Fibroblast of skin of abdomen (primary cell): ENCODE results near the gene SLC2A1.

Source experiments
- DNase-seq: peaks from one replicate; pipeline ENCODE4 v3.0.0-alpha.2; 2013

Gene SLC2A1

GRCh38 chr1:42979896-42980800 lies 21.5 kb upstream of the SLC2A1 start:
- DNase-seq: no peak

DNA sequence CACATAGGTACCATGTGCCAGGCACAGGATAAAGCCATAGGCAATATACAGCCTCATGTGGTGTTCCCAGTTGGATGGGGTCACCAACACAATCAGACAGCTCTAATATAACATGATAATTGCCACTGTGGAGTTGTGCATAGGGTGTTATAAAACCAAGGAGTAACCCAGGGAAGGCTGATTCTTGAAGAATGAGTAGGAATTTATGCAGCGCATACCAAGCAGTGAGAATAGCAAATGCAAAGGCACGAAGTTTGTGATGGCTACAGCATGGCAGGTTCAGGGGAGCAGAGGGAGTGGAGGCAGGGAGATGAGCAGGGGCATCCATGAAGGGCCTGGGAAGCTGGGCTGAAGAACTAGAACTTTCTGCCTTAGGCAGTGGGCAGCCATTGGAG lies 20.4 kb upstream of the SLC2A1 start:
- no peak for DNase-seq

DNA sequence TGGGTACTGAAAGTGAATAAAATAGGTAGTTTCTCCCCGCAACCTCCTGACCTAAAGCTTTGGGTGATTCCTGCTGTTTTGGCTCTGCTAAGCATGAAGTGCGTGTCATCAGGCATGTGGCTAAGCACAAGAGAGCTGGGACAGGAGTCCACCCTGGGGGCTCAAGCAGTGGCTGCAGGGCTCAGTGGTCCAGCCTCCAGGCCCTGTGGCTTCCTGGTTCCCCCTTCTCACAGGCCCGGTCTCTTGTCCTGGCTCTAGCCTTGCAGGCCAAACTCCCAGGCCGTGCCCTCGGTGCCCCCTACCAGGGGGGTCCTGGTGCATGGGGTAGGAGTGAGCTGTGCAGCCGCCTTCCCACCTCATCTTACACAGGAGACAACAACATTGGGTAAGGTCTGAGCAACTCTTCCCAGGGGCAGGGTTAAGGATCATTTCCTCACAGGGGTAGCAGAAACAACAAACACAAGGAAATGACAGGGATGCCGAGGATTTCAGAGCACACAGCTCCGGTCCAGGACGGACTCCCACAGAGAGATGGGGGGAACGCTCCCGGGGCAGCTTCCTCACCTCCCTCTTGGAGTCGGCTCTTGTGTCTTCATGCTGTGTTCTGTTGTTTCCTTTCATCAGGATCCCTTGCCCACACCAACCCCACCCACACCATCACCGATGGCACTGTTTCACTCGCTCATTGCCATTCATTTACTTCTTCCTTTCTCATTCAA lies 19.8 kb upstream of the SLC2A1 start:
- no peak for DNase-seq

- no peak for DNase-seq
These were observed 19.0 kb upstream of the SLC2A1 start for GRCh38 chr1:42977653-42978052.

DNA sequence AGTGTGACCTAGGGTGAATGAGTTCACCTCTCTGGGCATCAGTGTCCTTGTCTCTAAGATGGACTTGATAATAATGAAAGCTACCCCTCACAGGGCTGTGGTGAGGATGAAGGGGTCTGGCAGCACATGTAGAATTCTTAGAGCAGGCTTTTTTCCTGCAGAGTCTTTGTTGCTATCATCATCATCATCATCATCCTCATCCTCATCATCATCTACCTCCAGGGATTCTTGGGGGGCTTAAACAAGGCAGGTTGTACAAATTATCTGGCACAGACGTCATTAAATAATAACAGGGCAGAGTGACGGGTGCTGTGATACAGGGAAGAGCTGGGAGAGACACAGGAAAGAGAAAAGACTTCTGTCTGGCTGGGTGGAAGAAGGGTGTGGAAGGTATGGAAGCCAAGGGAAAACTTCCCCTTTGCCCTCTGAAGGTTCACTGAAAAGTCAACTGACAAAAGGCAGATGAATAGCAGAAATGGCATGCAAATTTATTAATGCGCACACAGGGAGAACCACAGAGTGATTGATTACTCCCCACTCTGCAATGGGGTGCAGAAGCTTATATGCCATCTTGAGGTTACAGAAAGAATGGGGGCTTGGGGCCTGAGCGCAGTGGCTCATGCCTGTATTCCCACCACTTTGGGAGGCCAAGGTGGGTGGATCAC lies 17.0 kb upstream of the SLC2A1 start:
- DNase-seq: peak; percentile 37

DNA sequence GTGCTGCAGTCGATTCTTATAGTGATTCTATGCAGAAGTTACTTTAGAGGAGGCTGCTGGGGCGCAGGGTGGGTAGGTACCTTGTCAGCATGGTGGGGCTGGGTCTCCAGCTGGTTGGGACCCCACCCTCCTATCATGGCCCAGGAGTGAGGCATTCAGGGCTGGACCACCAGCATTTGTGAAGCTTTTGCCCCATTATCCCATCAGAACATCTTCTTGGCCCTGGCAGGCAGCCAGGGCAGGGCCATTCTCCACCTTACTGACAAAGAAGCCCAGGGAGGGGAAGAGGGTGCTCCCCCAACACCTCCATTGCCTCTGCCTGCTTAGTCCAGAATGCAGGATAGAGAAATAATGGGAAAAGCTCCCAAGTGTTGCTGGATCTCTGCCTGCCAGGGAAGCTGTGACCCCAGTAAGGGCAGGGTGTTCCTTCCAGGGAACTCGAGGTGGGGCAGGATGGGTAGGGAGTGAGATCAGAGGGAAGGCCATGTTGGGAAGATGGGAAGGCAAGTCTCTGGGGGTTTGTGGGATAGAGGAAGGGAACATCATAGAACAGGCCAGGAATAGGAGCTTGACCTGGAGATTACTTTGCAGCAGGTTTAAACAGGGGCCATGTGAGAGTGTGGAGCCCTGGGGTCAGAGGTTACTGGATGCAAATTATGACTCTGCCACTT lies 16.2 kb upstream of the SLC2A1 start:
- DNase-seq: no peak

DNA sequence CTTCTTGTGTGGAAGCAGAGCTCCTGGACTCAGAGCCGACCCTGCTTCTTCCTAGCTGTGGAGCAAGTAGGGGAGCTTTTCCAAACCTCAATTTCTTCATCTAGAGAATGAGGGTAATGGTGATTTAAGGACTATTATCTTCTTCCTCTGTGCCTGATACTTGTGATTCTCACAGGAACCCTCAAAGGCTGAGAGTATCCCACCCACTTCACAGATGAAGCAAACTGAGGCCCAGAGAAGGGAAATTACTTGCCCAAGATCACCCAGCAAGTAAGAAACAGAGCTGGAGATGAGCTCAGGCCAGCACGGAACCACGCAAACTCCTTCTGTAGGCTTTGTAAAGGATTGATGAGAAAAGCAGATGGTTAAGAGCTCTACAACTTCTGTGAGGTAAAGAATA lies 15.1 kb upstream of the SLC2A1 start:
- DNase-seq: no peak

- no peak for DNase-seq
These were observed 14.6 kb upstream of the SLC2A1 start for GRCh38 chr1:42973286-42973685.

DNA sequence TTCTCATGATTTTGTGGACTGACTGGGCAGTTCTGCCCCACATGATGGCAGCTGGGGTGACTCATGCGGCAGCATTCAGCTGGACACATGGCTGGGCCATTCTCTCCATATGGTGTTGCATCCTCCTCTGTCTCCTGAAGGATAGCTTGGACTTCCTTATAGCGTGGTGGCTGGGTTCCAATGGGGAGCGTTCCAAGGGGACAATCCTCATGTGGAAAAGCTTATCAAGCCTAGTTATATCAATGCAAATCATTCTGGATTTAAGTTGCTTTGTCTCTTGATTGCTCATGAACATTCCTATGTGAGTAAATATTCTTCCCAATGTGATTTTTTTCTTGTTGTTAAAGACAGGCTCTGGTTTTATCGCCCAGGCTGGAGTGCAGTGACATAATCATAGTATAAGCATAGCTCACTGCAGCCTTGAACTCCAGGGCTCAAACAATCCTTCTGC lies 13.2 kb upstream of the SLC2A1 start:
- peak; percentile 90 for DNase-seq

GRCh38 chr1:42970143-42970542 lies 11.5 kb upstream of the SLC2A1 start:
- no peak for DNase-seq

- no peak for DNase-seq
These were observed 10.0 kb upstream of the SLC2A1 start for GRCh38 chr1:42968654-42969053.

- peak; percentile 94 for DNase-seq
These were observed 8.3 kb upstream of the SLC2A1 start for GRCh38 chr1:42966688-42967612.

GRCh38 chr1:42965378-42965777 lies 6.7 kb upstream of the SLC2A1 start:
- DNase-seq: no peak

GRCh38 chr1:42964044-42964812 lies 5.6 kb upstream of the SLC2A1 start:
- no peak for DNase-seq

DNA sequence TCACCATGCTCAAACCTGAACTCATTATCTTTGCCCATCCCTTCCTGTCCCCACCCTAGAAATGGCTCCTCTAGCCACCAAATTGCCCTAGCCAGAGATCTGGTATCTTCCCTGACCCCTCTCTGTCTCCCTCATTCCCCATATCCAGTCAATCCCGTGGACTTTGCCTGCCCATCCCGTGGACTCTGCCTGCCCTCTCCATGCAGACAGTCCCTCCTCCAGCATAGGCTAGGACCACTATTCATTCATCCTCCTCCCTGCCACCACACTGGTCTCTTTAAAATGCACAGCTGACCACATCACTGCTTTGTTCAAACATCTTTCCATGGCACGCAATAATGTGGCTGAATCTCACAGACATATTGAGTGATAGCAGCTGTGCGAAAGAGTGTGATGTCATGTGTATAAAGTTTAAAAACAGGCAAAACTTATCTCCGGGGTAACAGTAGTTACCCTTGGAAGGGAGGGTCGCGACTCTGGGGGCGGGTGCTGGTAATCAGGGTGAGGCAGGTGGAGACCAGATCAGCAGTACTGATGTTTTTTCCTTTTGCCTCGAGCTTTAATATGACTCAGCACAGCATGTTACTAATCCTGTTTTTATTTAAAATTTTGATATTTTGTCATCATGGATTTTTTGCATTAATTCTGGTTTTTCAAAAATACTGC lies 4.8 kb upstream of the SLC2A1 start:
- DNase-seq: peak; percentile 85

DNA sequence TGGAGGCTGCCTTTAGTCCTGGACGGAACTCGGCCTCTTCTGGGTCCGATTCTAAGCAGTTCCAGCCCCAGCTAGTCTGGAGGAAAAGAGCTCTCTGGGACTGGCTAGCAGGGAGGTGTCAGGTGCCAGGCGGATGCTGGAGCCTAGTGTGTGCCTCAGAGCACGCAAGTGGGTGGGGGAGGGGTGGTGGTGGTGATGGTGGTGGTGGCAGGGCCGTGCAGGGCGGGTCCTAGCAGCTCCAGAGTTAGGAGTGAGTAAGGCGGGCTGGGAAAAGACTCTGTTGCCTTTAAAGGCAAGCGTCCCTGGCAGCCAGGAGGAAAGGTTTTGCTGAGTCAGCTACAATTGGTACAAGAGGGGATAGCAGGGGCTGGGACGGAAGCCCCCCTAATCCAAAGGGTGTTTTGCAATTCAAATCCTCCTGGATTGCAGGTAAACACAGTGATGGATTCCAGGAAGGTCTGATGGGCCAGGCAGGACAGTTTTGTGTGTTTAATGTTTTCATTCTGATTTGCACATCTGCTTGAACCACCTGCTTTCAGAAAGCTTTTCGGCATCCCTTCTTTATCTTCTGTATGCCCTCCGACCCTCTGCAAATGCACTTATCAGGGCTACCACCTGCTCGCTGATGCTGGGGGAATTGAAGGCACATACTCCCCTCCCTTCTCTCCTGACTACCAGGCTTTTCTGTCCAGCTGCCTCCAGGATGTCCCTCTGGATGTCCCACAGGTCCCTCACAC lies 4.1 kb upstream of the SLC2A1 start:
- peak; percentile 63 for DNase-seq

- DNase-seq: no peak
These were observed 2.8 kb upstream of the SLC2A1 start for GRCh38 chr1:42961312-42962091.

GRCh38 chr1:42960566-42961311 lies 2.1 kb upstream of the SLC2A1 start:
- no peak for DNase-seq
